HG02623 (cell line): ENCODE measurements around the gene GDPD5.

Experiments
- ATAC-seq: cut with Tn5 transposase; IDR thresholded peaks from one replicate; pipeline ENCODE4 v1.9.1; 2021; ENCODE audit warnings: moderate library complexity; ENCODE audit not compliant: unreplicated experiment

The GDPD5 gene

GRCh38 chr11:75450826-75451821, 74.6 kb downstream of the GDPD5 start:
- no peak for ATAC-seq

- no peak for ATAC-seq
Measured at GRCh38 chr11:75450236-75450635, 75.5 kb downstream of the GDPD5 start.

- ATAC-seq = no peak
Measured at GRCh38 chr11:75449776-75450175, 76.0 kb downstream of the GDPD5 start.

GRCh38 chr11:75449271-75449670, 76.5 kb downstream of the GDPD5 start:
- no peak for ATAC-seq

GRCh38 chr11:75447415-75447814, 78.3 kb downstream of the GDPD5 start:
- ATAC-seq = no peak

GRCh38 chr11:75445315-75445953, 80.3 kb downstream of the GDPD5 start:
- ATAC-seq = no peak

GRCh38 chr11:75443043-75443442, 82.7 kb downstream of the GDPD5 start:
- ATAC-seq = no peak

- no peak for ATAC-seq
Measured at GRCh38 chr11:75442161-75442885, 83.4 kb downstream of the GDPD5 start.

- ATAC-seq = no peak
Measured at GRCh38 chr11:75441804-75442132, 84.0 kb downstream of the GDPD5 start.

GRCh38 chr11:75440960-75441803, 84.6 kb downstream of the GDPD5 start:
- no peak for ATAC-seq

- ATAC-seq = no peak
Measured at GRCh38 chr11:75439495-75440120, 86.1 kb downstream of the GDPD5 start.

- no peak for ATAC-seq
Measured at GRCh38 chr11:75439026-75439425, 86.7 kb downstream of the GDPD5 start.

GRCh38 chr11:75437966-75438659, 87.6 kb downstream of the GDPD5 start:
- no peak for ATAC-seq

GRCh38 chr11:75436806-75437205, 88.9 kb downstream of the GDPD5 start:
- ATAC-seq = no peak

GRCh38 chr11:75435571-75435925, 90.2 kb downstream of the GDPD5 start:
- ATAC-seq = no peak

GRCh38 chr11:75434886-75435570, 90.7 kb downstream of the GDPD5 start:
- ATAC-seq = no peak

- no peak for ATAC-seq
Measured at GRCh38 chr11:75434051-75434450, 91.7 kb downstream of the GDPD5 start.

- ATAC-seq = no peak
Measured at GRCh38 chr11:75433443-75433842, 92.3 kb downstream of the GDPD5 start.

- ATAC-seq = no peak
Measured at GRCh38 chr11:75432911-75433321, 92.8 kb downstream of the GDPD5 start, which contains the start of gene KLHL35. KLHL35 (minus strand) TSS chr11:75433203; CDS start chr11:75430629, 2,574 bp downstream.
